Pancreas (tissue), 10 donors: ENCODE data around the gene DDX54. TPM values are rescaled to one million over a fixed set of nuclear protein-coding genes. Genes with fewer than 3 reads are reported as not detected.
A peak's percentile ranks its signal among the peaks of the same experiment; 100 is the strongest.

Experiments
- ATAC-seq, 4 donors: fragments of 200-7000 bp; cut with Tn5 transposase; one replicate each; pipeline versions ENCODE4 v1.8.0 to v1.9.1; 2020; ENCODE audit warnings: mild to moderate bottlenecking in 4 of 4, moderate library complexity in 4 of 4
- DNase-seq, 6 donors: peaks; one replicate each; pipeline ENCODE4 v3.0.0-alpha.2; 2020
- FAIRE-seq: peaks from 2 replicates; lab custom pipeline; 2012; peaks lifted over from hg19 to GRCh38; lab: Jason Lieb, UNC
- H3K27ac ChIP-seq, 4 donors: fragments of 200-600 bp; sonication (generic); 1 replicate in 3 of 4; 2 replicates in 1 of 4; pipeline versions ENCODE4 v1.5.0 to v1.8.0; 2020
- H3K27me3 ChIP-seq, 4 donors: fragments of 200-600 bp; one replicate each; pipeline ENCODE4 v1.8.0; 2021
- H3K36me3 ChIP-seq, 3 donors: fragments of 200-600 bp; sonication (generic) in 1 of 3; one replicate each; pipeline versions ENCODE4 v1.5.0 to v1.8.0; 2020 to 2021
- H3K4me1 ChIP-seq, 3 donors: fragments of 200-600 bp; one replicate each; pipeline ENCODE4 v1.8.0; 2021
- H3K4me3 ChIP-seq, 4 donors: fragments of 200-600 bp; sonication (generic) in 2 of 4; one replicate each; pipeline versions ENCODE4 v1.5.0 to v1.8.0; 2020 to 2021
- H3K9me3 ChIP-seq, 4 donors: fragments of 200-600 bp; one replicate each; pipeline ENCODE4 v1.8.0; 2021
- WGBS, 2 donors: extraction: QIAGEN DNeasy Blood & Tissue Kit; methylation state at CpG; one replicate each; pipeline ENCODE4 v1.1.7; 2013; 5-methylcytosine and 5-hydroxymethylcytosine counted together
- intact Hi-C, 3 donors: fragments of 100-400 bp; cut with DNase I; formaldehyde crosslinking; loops; one replicate each; pipeline versions ENCODE4 v1.11.1 to v1.14.2; 2022
- polyA plus RNA-seq, 2 donors: library from polyadenylated mRNA; stranded (reverse); fragments of 200-250 nt; gene quantifications; one replicate each; pipeline ENCODE4 v1.2.3, GENCODE V29; 2013
- total RNA-seq, 6 donors: library from RNA; stranded (reverse); fragmentation: NEBNext Ultra II Directional in 4 of 6; extraction: Animal tissue kit (Norgen Biotek cat#: 25700) in 4 of 6; gene quantifications; one replicate each; pipeline versions ENCODE4 v1.2.1 to v1.2.4, GENCODE V29; 2021 to 2023
- TF ChIP-seq, protein P1 (sequence below), 4 donors: fragments of 200-600 bp; sonication (generic) in 3 of 4; IDR thresholded peaks; one replicate each; pipeline versions ENCODE4 v1.5.0 to v1.8.0; 2021; ENCODE audit warnings: antibody characterized with exemption in 4 of 4
- donor health status: healthy with polysubstance abuse.
- donor health status: DM: no; HTN: no; CAD: no; lungs with moderate emphysema.
- donor health status: DM: no; HTN: no; CAD: no.
- donor health status: control.
- donor health status: control.
- donor health status: Bipolar disorder and iron deficiency.
- donor health status: DM: yes; HTN: yes; CAD: no.
- donor health status: DM: no; HTN: no; CAD: no.
- donor health status: DM: no; HTN: no; CAD: no.
- donor health status: DM: yes; HTN: yes; CAD: no.

DDX54 gene
- total and polyA plus RNA-seq, 8 donors: 30.0 to 71.4 (median 54.6) TPM

DNA sequence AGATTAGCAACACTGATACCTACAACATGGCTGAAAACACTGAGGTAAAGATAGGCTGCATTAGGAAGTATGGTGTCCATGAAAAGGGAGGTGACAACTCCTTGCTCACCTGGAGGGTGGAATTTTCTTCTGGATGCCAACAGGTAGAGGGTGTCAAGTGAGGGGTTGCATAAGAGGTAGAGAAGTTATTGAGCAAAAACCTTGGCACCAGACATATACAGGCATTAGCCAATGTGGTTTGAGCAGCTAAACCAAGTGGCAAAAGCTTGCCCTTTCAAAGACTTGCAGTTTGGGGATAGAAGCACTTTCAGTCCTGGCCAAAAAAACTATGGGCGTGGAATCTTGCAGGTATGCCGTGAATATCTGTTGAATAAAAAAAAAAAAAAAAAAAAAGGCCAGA, 4.1 kb upstream of the DDX54 start:
- ATAC-seq: no peak
- intact Hi-C loops: no loop called here
- Histone ChIP-seq H3K27ac (no peak overlapping the region), H3K4me1 (peaks cover 0 to 8% (median 4%) of the 10 kb centered on the region in 3 donors), H3K36me3 (peaks cover 0 to 4% (median 3%) of the 10 kb centered on the region in 3 donors), H3K9me3 (no peaks in the 10 kb centered on the region), H3K27me3 (no peaks in the 10 kb centered on the region), H3K4me3 (no peak overlapping the region)
- DNase-seq: no peak
- FAIRE-seq: no peak
- 77 to 85% methylated on average over 2 of the region's 2 CpGs for WGBS, 2 donors
- TF ChIP-seq, protein P1, sequence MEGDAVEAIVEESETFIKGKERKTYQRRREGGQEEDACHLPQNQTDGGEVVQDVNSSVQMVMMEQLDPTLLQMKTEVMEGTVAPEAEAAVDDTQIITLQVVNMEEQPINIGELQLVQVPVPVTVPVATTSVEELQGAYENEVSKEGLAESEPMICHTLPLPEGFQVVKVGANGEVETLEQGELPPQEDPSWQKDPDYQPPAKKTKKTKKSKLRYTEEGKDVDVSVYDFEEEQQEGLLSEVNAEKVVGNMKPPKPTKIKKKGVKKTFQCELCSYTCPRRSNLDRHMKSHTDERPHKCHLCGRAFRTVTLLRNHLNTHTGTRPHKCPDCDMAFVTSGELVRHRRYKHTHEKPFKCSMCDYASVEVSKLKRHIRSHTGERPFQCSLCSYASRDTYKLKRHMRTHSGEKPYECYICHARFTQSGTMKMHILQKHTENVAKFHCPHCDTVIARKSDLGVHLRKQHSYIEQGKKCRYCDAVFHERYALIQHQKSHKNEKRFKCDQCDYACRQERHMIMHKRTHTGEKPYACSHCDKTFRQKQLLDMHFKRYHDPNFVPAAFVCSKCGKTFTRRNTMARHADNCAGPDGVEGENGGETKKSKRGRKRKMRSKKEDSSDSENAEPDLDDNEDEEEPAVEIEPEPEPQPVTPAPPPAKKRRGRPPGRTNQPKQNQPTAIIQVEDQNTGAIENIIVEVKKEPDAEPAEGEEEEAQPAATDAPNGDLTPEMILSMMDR (IDR thresholded peaks at IDR 0.05): no peak

DNA sequence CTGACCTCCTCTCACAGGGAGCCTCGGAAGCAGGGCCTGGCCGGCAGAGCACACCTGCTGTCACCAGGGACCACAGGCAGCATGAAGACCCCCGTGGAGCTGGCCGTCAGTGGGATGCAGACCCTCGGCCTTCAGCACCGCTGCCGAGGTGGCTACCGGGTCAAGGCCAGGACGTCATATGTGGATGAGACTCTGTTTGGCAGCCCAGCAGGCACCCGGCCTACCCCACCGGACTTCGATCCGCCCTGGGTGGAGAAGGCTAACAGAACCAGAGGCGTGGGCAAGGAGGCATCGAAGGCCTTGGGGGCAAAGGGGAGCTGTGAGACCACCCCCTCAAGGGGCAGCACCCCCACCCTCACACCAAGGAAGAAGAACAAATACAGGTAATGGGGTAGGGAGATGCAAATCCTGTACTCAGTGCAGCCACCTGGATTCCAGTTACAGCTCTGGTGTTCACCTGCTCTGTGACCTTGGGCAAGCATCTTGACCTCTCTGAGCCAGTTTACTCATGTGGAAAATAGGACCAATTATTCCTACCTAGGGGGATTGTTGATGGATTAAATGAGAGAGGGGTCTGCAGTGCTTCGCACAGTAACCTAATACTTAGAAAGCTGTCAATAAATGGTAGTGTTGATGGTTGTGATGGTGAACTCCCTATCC, 1.5 kb upstream of the DDX54 start:
- TF ChIP-seq, protein P1 (IDR thresholded peaks at IDR 0.05): no peak
- no peak for ATAC-seq
- 38 to 48% methylated on average over 16 of the region's 16 CpGs for WGBS, 2 donors
- peak overlapping the region in 2 of 4 donors; percentile 68 to 95 for H3K4me3 ChIP-seq
- peak in 1 of 6 donors; percentile 77 for DNase-seq
- H3K27me3 ChIP-seq: no peaks in the 10 kb centered on the region
- H3K4me1 ChIP-seq: peaks cover 4 to 13% (median 8%) of the 10 kb centered on the region in 3 donors
- no peak for FAIRE-seq
- H3K9me3 ChIP-seq: no peaks in the 10 kb centered on the region
- H3K27ac ChIP-seq: no peak overlapping the region
- H3K36me3 ChIP-seq: peaks cover 0 to 4% (median 3%) of the 10 kb centered on the region in 3 donors
- intact Hi-C loops: no loop called here

GRCh38 chr12:113186033-113186365, 721 bp upstream of the DDX54 start:
- TF ChIP-seq, protein P1 (IDR thresholded peaks at IDR 0.05): no peak

DNA sequence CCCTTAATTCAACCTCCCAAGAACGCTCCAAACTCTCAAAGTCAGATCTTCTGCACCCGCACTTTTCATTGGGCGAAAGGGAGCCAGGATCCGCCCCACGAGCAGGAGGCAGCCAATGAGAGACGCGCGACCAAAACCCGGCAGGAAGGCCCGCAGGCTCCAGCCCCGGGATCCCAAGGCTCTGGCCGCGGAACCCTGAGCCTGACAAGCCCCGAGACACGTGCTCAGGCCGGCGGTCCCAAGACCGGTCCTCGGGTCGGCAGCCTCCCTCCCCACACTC, 438 bp downstream of the DDX54 start:
- DNase-seq: peak; percentile 81 to 91 (median 86)
- WGBS, 2 donors: 0% methylated on average over 20 of the region's 20 CpGs
- ATAC-seq: peak; percentile 89 to 95 (median 90)
- FAIRE-seq: no peak
- Histone ChIP-seq H3K4me3 (peak overlapping the region; percentile 68 to 100 (median 91)), H3K27ac (peak overlapping the region; percentile 87 to 99 (median 94)), H3K4me1 (peaks cover 4 to 13% (median 8%) of the 10 kb centered on the region in 3 donors), H3K9me3 (no peaks in the 10 kb centered on the region), H3K27me3 (no peaks in the 10 kb centered on the region), H3K36me3 (peaks cover 0 to 8% (median 6%) of the 10 kb centered on the region in 3 donors)
- TF ChIP-seq, protein P1 (IDR thresholded peaks at IDR 0.05): no peak
- intact Hi-C loops: no loop called here

More at GRCh38 chr12:113186033-113186365, 721 bp upstream of the DDX54 start:
- WGBS, 2 donors: 2 to 5% methylated on average over 11 of the region's 11 CpGs
- no peaks in the 10 kb centered on the region for H3K36me3 ChIP-seq
- peak in 2 of 4 donors; percentile 1 to 2 for ATAC-seq
- H3K9me3 ChIP-seq: no peaks in the 10 kb centered on the region
- intact Hi-C loops: no loop called here
- H3K4me3 ChIP-seq: peak overlapping the region; percentile 68 to 100 (median 91)
- H3K27ac ChIP-seq: peak overlapping the region in 3 of 4 donors; percentile 87 to 95 (median 92)
- no peaks in the 10 kb centered on the region for H3K27me3 ChIP-seq
- no peak for FAIRE-seq
- H3K4me1 ChIP-seq: peaks cover 4 to 13% (median 8%) of the 10 kb centered on the region in 3 donors
- DNase-seq: peak in 1 of 6 donors; percentile 33
